HepG2 (cell line): ENCODE measurements around the gene MZF1. TPM values are rescaled to one million over a fixed set of nuclear protein-coding genes. Genes with fewer than 3 reads are reported as not detected.

Experiments
- IRX3 ChIP-seq: sonication (generic); formaldehyde crosslinking; IDR thresholded peaks from 2 replicates; pipeline ENCODE4 v1.8.1; 2023; ENCODE audit warnings: mild to moderate bottlenecking, low read depth, missing genetic modification reagents, borderline replicate concordance
- NFAT5 ChIP-seq: sonication (generic); formaldehyde crosslinking; IDR thresholded peaks from 2 replicates; pipeline ENCODE4 v1.4.0; 2020; ENCODE audit warnings: missing genetic modification reagents
- POLR2A ChIP-seq, 2 experiments: IDR thresholded peaks; 2 replicates each; pipeline ENCODE4 v1.6.1; 2011; ENCODE audit warnings: low read depth in 2 of 2, low read length in 2 of 2, mild to moderate bottlenecking in 1 of 2, moderate library complexity in 1 of 2; ENCODE audit not compliant: insufficient read depth in 1 of 2
- RBFOX2 ChIP-seq: fragments of 200-400 bp; formaldehyde crosslinking; IDR thresholded peaks from 2 replicates; pipeline ENCODE4 v1.6.1; 2017; ENCODE audit warnings: low read depth, mild to moderate bottlenecking, low read length
- polyA plus RNA-seq, 8 experiments: library from polyadenylated mRNA; depleted of rRNA in 3 of 8; stranded (reverse) in 7 of 8; unstranded in 1 of 8; fragments of >200 nt; fragmentation: Illumina TruSeq in 4 of 8; extraction: Trizol in 4 of 8; gene quantifications; 2 replicates each; pipeline versions ENCODE4 v1.2.1 to v1.2.3, GENCODE V29; 2011 to 2016; ENCODE audit warnings: low read depth in 4 of 8, missing spikeins in 1 of 8, mixed read lengths in 1 of 8; ENCODE audit not compliant: insufficient read depth in 1 of 8
- total RNA-seq, 5 experiments: library from RNA; depleted of rRNA; stranded (reverse); fragments of >200 nt; fragmentation: Illumina TruSeq; extraction: Trizol; gene quantifications; 2 replicates each; pipeline ENCODE4 v1.2.3, GENCODE V29; 2016; ENCODE audit warnings: low read depth in 1 of 5
- TF ChIP-seq, protein P1 (sequence below): sonication (generic); formaldehyde crosslinking; IDR thresholded peaks from 2 replicates; pipeline ENCODE4 v1.8.1; 2022; ENCODE audit warnings: low read depth, mild to moderate bottlenecking, missing genetic modification reagents
- TF ChIP-seq, protein P2 (sequence below): sonication (generic); formaldehyde crosslinking; IDR thresholded peaks from 2 replicates; pipeline ENCODE4 v1.5.0; 2020; ENCODE audit warnings: mild to moderate bottlenecking, missing genetic modification reagents

MZF1 gene
- total and polyA plus RNA-seq, 2 of the 13 experiments (the other 11 are each of a cell fraction or from before 2014, with no cell fraction given) = 3.1 to 8.1 TPM

- TF ChIP-seq NFAT5 (CRISPR knock-in tag) (no peak), POLR2A (IDR thresholded peaks at IDR 0.05; ENCODE audit: insufficient read depth in 1 of 2, low read depth in 2 of 2, low read length in 2 of 2) (0 out of 4 replicates have a peak, but pooled peaks of 1 of the 2 experiments have one; percentile 23), RBFOX2 (peak; percentile 62), IRX3 (CRISPR knock-in tag) (0 out of 2 replicates have a peak, but pooled peaks have one; percentile 40)
- TF ChIP-seq, protein P1, sequence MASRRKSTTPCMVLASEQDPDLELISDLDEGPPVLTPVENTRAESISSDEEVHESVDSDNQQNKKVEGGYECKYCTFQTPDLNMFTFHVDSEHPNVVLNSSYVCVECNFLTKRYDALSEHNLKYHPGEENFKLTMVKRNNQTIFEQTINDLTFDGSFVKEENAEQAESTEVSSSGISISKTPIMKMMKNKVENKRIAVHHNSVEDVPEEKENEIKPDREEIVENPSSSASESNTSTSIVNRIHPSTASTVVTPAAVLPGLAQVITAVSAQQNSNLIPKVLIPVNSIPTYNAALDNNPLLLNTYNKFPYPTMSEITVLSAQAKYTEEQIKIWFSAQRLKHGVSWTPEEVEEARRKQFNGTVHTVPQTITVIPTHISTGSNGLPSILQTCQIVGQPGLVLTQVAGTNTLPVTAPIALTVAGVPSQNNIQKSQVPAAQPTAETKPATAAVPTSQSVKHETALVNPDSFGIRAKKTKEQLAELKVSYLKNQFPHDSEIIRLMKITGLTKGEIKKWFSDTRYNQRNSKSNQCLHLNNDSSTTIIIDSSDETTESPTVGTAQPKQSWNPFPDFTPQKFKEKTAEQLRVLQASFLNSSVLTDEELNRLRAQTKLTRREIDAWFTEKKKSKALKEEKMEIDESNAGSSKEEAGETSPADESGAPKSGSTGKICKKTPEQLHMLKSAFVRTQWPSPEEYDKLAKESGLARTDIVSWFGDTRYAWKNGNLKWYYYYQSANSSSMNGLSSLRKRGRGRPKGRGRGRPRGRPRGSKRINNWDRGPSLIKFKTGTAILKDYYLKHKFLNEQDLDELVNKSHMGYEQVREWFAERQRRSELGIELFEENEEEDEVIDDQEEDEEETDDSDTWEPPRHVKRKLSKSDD (CRISPR knock-in tag) = 0 out of 2 replicates have a peak, but pooled peaks have one; percentile 21
- TF ChIP-seq, protein P2, sequence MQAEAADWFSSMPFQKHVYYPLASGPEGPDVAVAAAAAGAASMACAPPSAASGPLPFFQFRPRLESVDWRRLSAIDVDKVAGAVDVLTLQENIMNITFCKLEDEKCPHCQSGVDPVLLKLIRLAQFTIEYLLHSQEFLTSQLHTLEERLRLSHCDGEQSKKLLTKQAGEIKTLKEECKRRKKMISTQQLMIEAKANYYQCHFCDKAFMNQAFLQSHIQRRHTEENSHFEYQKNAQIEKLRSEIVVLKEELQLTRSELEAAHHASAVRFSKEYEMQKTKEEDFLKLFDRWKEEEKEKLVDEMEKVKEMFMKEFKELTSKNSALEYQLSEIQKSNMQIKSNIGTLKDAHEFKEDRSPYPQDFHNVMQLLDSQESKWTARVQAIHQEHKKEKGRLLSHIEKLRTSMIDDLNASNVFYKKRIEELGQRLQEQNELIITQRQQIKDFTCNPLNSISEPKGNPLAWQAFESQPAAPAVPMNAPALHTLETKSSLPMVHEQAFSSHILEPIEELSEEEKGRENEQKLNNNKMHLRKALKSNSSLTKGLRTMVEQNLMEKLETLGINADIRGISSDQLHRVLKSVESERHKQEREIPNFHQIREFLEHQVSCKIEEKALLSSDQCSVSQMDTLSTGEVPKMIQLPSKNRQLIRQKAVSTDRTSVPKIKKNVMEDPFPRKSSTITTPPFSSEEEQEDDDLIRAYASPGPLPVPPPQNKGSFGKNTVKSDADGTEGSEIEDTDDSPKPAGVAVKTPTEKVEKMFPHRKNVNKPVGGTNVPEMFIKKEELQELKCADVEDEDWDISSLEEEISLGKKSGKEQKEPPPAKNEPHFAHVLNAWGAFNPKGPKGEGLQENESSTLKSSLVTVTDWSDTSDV (CRISPR knock-in tag) = 0 out of 2 replicates have a peak, but pooled peaks have one; percentile 5
These were observed 10.8 kb downstream of the MZF1 start (continued) for GRCh38 chr19:58562122-58563033.
